G401.6 (cell line): Measurements from ENCODE around the gene PPFIBP1.
"Not testable (repeated sequence)": the region's sequence is repeated elsewhere in the genome, so short reads cannot be mapped to it uniquely, and the experiment has no call there.

Source experiments
- FAIRE-seq: peaks from 2 replicates; lab custom pipeline; 2012; peaks lifted over from hg19 to GRCh38; lab: Jason Lieb, UNC

PPFIBP1 gene

DNA sequence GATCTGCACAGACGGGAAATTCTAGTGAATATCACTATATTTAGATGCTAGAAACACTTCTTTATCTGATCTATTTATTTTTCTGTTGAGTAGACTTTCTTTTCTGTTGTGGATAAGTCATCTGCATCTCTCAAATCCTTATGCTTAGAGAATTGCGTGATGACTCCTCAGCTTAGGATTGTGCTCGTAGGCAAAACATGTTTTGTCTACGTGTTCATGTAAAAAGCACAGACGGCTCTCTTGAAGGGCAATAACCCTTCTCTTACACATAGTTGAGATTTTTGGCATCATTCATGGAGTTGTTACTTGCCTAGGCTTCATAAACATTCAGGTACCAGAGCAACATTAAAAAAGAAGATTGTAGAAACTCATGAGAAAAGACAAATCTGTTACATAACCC, 18.6 kb downstream of the PPFIBP1 start:
- no peak for FAIRE-seq

DNA sequence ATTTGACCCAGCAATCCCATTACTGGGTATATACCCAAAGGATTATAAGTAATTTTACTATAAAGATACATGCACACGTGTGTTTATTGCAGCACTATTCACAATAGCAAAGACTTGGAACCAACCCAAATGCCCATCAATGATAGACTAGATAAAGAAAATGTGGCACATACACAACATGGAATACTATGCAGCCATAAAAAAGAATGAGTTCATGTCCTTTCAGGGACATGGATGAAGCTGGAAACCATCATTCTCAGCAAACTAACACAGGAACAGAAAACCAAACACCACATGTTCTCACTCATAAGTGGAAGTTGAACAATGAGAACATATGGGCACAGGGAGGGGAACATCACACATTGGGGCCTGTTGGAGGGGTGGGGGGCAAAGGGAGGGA, 20.9 kb downstream of the PPFIBP1 start:
- not testable (repeated sequence) for FAIRE-seq

GRCh38 chr12:27545665-27546064, 21.7 kb downstream of the PPFIBP1 start:
- FAIRE-seq: no peak

- FAIRE-seq: no peak
Observed at GRCh38 chr12:27547592-27547991, 23.6 kb downstream of the PPFIBP1 start.

GRCh38 chr12:27548301-27549199, 24.5 kb downstream of the PPFIBP1 start:
- FAIRE-seq: no peak

DNA sequence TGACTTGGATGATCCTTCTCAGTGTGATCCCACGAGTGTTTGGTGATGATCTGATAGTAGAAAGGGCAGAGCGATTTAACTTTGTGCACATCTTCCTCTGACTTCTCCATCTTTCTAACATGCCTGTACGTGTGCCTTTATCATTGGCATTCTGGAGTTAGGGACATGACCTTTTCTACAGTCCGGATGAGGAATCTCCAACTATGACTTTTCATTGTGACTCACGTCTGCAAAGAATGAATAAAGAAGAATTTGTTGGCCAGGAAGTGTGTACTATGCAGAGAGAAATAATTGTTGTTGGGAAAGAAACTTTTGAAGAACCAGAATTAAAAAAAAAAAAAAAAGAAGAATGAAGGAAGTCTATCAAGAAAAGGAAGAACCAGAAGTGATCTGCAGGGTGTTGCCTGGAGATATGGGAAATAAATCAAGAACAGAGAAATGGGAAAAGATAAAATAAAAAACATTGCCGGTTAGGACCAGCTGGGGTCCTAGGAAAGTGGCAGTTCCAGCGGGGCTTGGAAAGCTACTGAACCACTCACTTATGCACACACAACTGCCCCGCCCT, 25.3 kb downstream of the PPFIBP1 start:
- FAIRE-seq: no peak

DNA sequence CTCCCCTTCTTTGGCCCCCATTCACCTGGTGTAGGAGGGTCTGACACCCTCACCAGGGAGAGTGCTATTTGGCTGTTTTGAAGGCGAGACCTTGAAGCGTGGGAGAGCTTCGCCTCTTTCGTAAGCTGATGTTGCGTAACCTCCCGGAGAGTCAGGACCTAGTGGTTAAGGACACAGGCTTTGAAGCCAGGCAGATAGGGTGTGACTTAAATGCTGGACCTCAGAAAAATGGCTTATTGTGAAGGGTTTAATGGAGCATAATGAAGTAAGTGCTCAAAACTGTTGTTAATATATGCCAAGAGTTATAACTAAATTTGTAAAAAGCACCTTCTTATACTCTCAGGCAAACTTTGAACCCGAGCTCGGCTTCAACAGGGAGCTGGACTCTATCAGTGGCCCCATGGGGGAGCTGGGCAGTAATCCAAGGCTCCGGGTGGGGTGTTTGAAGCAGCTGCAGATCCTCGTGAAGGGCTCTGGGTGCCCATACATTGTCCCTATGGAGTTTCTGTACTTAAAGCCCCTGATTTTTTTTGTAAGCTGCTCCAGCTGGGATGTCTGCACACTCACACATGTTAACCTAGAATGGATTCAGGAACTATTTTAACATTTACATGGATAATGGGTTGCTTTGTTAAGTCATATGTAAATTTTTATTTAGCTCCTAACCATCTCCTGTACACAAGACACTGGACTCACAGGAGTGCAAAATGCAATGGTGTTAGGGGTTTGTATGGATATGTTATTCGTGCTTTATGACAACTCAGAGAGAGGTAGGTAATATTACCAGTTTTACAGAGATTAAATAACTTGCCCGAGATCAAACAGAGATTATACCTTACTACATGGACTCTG, 26.0 kb downstream of the PPFIBP1 start:
- FAIRE-seq: no peak

DNA sequence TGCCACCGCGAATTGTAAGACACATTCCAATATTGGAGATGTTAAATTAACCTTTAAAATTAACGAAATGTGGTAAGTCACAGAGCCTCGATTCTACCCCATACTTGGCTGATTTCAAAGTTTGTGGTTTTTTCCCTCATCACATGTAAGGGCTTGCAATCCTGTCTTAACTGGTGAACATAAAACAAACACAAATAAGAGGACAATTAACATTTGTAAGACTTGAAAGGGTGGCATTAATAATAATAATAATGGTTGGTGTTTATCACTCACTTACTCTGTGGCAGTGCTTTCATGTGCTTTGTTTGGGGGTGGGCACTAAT, 26.6 kb downstream of the PPFIBP1 start:
- no peak for FAIRE-seq

GRCh38 chr12:27551172-27551840, 27.3 kb downstream of the PPFIBP1 start:
- no peak for FAIRE-seq

GRCh38 chr12:27552235-27552634, 28.2 kb downstream of the PPFIBP1 start:
- FAIRE-seq: no peak

DNA sequence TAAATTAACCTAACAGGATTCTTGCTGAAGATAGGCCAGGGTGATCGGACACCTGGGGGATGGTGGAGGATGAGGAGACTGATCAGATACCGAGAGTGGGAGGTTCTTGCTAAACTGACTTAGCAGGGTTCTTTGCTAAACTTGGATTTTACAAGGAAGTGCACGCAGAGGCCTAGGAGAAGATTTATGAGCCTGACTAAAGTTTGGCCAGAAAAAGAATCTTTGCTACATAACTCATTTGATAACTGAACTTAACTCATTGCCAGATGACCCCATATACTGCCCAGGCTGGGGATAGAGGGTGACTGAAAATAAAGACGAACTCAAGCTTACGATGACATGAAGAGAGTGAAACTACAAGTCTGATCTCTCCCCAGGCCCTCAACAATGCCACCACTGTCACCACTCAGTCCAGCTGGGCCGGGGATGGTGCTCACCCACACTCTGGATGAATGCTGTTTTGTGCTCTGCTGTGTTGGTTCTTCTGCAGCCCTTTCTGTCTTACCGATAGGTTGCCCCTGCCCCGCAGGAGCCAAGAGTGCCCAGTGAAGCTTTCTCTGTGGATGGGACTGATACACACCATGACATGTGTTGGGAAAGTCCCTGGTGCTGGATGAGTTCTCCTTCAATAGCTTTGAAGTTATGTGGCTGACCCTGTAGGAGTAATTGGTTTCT, 29.0 kb downstream of the PPFIBP1 start:
- no peak for FAIRE-seq

DNA sequence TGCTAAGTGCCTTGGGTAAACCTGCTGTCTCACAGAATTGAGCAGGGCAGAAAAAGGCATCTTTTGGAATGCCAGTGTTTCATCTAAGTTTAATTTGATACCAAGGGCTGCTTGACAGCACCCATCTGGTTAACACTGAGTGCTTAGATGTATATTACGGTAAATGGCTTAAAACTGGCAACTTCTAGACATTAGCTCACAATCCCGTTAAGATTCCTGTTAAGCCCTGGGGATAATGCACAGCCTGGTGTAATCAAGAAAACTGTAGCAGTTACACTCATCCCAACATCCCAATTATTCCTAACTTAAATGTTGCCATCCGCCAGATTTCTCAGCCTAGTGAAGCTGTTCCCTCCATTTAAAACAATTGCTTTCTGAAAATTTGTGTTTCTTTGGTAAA, 29.9 kb downstream of the PPFIBP1 start:
- no peak for FAIRE-seq

- no peak for FAIRE-seq
Observed at GRCh38 chr12:27554421-27555186, 30.6 kb downstream of the PPFIBP1 start.

- no peak for FAIRE-seq
Observed at GRCh38 chr12:27555361-27555760, 31.4 kb downstream of the PPFIBP1 start.

DNA sequence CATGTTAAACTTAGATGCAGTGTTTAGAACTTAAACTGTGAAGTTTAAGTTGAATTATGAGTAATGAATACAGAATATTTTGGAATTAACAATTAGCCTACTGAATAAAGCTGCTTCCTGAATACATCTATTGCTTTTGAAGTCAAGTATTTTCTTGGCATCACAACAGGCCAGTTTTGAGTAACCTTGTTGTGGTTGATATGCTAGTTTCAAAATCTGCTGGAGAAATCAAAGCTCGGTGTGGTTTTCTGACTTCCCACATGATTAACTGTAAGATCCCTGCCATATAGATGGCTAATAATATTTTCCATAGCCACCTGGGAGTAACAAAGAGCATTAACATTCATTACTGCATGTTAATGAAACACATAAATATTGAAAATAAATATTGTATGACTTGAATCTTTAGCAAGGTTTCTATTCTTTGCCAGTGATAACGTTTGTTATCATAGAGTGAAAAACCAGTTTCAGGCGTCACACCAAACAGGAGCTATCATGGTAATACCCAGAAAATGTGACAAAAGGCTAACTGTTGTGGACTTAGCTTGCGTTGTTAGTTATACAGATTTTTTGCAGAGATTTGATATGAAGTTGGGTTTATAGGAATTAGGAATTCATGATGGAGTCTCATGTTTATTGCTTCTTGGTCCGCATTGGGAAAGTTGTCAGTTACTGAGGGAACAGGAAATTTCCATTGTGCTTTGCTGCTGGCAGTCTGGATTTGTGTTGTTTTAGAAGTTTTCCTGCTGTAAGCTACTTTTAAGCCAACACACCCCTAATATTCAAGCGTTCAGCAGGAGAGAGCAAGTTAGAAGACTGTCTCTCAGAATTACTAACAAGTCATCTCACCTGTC, 32.1 kb downstream of the PPFIBP1 start:
- no peak for FAIRE-seq

DNA sequence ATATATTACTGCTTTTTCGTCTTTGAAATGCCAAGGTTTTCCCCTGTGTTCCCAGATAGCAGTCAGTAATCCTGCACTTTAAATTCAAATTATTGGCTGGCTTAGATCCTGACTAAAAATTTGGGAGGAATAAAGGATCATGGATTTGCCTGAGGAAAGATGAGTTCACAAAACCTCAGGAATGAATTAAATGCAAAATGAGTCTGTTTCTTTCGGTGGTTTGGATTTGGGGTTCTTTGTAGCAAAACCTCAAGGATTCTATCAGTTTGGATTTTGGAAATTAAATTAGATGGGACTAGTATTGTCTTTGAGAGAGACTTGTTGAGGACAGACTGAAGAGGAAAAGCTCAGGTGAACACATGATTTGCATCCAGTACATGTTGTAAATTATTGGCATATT, 36.1 kb downstream of the PPFIBP1 start:
- no peak for FAIRE-seq

GRCh38 chr12:27561535-27562350, 37.7 kb downstream of the PPFIBP1 start:
- no peak for FAIRE-seq

DNA sequence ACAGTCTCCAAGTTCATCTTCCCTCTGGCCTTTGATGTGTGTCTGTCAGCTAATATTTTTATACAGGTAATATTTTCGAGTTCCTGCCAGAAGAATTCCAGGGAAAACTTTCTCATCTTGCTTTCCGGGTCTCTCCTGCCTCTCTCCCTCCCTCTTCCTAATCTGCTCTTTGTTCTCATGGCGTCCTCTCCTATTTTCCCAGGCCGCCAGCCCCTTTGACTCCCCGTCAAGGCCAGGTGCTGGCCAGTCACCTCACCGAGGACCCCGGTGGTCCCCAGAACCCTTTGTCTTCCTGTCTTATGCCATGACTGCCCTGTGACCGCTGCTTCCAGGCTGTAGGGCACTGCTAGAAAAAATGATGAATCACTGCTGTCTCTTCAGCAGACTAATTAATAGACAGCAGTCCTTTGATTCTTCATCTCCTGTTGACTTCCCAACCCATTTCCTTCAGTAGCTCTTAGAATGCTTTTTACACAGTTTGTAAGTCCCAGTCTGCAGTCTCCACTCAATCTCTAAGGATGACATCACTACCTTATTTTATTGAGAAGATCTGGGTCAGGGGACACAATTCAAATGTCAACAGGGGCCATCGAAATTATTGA, 40.7 kb downstream of the PPFIBP1 start:
- FAIRE-seq: no peak

DNA sequence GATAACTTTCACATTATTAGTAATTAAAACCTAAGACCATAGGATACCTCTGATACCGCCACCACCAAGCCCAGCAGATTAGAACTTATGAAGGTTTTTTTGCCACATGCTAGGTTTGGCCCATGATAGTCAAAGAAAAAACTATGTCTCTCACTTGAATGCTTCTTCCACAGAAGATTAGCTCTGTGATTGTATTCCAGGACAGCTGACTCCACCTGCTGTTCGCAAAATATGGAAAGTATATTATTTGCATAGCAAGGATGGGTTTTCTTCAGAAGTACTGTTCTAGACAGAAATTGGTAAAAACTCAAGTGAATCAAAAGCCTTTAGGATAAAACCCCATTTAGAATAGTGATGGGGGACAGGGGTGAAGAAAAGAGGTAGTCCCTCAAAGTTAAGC, 42.2 kb downstream of the PPFIBP1 start:
- no peak for FAIRE-seq
